HG03439 (cell line): ENCODE data around the gene GLA.

Source experiments
- ATAC-seq: cut with Tn5 transposase; IDR thresholded peaks from one replicate; pipeline ENCODE4 v1.9.1; 2021; ENCODE audit warnings: mild to moderate bottlenecking, moderate library complexity; ENCODE audit not compliant: unreplicated experiment

The GLA gene

DNA sequence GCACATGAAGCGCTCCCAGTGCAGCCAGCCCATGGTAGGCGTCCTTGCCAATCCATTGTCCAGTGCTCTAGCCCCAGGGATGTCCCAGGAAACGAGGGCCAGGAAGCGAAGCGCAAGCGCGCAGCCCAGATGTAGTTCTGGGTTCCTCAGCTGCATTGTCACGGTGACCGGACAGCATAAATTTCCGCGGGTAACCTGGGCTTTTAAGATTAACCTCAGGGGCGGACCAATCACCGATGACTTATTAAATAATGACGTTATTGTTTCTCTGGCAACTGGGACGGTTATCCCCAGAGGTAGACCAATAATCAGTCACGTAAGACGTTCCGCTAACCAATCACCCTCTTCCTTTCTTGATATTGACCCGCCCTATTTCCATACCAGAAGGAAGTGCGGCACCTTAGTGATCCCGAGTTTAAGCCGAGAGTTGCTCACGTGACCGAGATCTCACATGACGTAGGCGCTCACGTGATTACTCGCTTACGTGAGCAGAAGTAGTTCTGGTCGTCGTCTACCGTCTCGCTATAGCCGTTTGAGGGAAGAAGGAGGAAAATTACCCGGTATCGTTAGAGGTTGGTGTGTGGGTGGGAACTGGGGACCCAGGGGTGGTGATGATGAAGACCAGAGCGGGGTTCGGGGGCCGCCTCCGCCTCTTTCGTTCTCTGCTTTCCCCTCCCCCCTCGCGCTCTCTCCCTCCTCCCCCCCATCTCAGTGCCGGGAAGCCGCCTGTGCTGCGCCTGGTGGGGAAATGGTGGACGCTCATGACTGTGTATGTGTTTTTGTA lies at the start of gene GLA, which contains the start of gene HNRNPH2:
GLA (minus strand) TSS at position 178 of the 784 bp plus-strand sequence; CDS start at position 156, 22 bp downstream.
HNRNPH2 (plus strand) TSS at position 475 of the 784 bp plus-strand sequence. CDS start 3,767 bp downstream, outside the sequence.
- peak; percentile 95 for ATAC-seq

DNA sequence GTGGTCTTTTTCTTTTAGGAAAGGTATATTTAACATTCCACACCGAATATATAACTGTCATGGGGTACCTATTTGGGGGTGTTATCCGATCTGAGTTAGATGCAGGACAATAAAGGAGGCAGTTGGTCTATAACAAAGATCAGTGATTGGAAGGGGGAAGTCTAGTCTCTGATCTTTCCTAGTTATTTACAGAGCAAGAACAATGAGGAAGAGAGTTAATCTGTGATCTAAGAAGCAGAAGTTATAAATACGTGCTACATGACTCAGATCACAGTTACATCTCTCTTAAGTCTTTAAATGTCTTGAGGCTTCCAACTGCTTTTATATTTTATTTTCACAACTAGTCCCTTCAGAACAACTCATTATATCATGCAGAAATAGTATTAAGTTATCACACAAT lies 44.3 kb upstream of the GLA start:
- ATAC-seq = no peak

DNA sequence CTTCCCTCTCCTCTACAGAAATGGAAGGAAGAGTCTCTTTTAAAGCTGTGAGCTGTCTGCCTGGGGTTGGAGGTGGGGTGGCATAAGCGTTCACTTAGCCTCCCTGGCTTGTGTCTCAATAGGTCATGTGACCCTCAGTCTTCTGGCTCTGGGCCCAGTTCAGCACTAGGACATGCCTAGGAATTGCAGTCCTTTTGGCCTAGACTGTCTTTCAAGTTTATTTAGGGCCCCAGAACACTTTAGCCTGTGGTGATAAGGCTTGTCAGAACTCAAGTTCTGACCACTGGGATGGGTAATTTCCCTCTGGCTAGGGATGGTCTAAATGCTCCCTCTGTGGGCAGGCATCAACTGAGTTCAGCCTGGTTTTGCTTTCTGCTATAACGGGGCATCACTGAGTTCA lies 43.2 kb upstream of the GLA start:
- no peak for ATAC-seq

DNA sequence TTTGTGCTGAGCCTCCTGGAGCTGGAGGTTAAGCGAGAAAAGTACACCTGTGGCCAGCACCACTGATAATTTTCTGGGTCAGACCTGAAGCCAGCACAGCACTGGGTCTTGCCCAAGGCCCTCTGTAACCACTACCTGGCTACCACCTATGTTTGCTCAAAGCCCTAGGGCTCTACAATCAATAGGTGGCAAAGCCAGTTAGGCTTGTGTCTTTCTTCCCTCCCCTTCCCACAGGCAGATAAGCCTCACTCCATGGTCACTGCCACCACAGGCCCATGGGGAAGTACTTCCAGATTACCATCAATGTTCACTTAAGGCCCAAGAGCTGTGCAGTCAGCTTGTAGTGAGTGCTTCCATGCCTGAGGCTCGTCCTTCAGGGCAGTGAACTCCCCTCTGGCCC lies 42.4 kb upstream of the GLA start:
- no peak for ATAC-seq

DNA sequence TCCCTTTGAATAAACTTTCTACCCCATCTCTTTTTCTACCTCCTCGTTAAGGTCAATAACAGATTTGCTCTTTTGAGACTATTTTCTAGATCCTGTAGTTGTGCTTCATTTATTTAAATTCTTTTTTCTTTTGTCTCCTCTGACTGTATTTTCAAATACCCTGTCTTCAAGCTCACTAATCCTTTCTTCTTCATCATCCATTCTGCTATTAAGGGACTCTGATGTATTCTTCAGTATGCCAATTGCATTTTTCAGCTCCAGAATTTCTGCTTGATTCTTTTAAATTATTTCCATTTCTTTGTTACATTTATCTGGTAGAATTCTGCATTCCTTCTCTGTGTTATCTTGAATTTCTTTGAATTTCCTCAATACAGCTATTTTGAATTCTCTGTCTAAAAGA lies 41.6 kb upstream of the GLA start:
- ATAC-seq = no peak

DNA sequence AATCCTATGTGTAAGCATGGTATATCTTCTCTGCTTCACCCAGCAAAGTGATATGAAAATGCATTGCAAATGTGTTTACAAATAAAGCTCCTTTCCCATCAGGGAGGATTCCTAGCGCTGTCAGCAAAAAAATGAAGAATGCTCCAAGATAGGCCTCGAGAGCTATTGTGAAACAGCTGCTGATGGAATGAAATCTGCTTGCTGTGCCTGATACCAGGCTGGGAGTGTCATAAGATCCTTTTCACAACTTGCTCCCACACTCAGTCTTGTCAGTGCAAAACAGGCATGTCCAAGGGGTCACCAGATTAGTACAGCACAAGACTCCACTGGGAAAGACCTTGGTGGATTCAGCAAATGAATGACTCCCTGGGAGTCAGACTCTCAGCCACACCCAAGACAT lies 34.4 kb upstream of the GLA start:
- no peak for ATAC-seq

DNA sequence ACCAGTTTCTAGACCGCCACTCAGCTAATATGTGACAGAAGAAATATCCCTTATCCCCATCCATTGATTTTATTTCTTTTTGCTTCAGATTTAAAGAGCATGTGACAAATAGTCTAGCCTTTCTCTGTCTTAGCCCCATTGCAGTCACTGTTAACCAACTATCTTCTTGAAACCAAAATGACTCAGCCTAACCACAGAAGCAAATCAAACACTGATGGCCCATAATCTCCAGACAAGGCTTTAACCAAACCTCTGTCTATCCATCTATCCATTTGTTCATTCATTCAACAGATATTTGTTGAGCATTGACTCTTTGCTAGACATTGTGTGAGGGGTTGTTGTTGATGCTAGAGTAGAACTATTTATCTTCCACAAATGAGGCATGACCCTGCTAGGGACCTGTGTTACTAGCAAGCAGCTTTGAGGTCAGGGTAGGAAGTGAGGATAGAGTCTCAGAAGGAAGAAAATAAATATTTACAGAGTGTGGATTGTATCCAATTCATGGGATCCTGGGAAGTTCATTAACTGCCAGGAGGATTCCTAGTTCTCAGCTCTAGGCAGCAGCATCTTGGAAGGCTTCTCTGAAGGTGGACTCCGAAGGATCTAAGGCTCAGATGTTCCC lies 22.8 kb upstream of the GLA start:
- no peak for ATAC-seq

DNA sequence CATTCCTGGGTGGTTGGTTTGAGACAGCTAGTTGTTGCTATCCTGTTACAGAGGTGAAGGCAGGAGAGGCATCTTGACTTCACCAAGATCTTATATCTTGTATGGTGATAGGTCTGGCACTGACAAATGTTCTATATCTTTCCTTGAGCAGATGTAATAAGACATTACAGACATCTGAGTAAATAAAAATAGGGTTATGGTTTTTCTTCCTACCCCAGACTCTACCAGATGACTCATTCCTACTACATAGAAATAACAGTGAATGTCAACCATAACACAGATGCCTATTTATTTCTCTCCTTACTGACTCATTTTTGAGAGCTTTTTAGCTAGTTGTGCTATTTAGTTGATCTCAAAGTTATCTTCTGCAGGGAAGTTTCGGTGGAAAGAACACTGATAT lies 22.2 kb upstream of the GLA start:
- no peak for ATAC-seq

DNA sequence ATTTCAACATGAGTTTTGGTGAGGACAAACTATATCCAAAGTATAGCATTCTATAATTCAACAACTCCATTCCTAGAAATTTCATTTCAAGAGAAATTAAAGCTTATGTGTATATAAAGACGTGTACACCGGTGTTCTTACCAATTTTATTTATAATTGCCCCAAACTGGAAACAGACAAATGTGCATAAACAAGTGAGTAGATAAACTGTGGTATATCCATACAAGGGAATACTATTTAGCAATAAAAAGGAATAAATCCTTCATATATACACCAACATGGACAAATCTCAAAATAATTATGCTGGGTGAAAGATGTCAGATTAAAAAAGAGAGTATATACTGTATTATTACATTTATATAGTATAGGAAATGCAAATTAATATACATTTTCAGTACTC lies 20.2 kb upstream of the GLA start:
- no peak for ATAC-seq

DNA sequence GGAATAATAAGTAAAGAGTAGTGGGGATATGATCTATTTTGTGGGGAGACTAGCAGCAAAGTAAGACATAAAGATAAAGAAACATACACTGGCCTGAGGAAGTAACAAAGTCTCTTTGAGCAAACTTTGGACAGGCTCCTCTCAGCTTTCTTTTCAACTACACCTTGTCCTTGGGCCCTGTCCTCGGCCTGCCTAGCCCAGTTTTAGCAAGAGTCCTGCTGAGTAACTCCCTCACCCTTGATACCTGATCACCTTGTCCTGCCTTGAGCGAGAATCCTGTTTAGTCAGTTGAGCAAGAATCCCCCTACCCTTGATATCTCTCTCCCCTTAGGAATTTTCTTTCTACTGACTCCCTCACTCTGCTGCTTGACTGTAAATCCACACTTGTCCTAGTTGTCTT lies 11.8 kb upstream of the GLA start:
- no peak for ATAC-seq

DNA sequence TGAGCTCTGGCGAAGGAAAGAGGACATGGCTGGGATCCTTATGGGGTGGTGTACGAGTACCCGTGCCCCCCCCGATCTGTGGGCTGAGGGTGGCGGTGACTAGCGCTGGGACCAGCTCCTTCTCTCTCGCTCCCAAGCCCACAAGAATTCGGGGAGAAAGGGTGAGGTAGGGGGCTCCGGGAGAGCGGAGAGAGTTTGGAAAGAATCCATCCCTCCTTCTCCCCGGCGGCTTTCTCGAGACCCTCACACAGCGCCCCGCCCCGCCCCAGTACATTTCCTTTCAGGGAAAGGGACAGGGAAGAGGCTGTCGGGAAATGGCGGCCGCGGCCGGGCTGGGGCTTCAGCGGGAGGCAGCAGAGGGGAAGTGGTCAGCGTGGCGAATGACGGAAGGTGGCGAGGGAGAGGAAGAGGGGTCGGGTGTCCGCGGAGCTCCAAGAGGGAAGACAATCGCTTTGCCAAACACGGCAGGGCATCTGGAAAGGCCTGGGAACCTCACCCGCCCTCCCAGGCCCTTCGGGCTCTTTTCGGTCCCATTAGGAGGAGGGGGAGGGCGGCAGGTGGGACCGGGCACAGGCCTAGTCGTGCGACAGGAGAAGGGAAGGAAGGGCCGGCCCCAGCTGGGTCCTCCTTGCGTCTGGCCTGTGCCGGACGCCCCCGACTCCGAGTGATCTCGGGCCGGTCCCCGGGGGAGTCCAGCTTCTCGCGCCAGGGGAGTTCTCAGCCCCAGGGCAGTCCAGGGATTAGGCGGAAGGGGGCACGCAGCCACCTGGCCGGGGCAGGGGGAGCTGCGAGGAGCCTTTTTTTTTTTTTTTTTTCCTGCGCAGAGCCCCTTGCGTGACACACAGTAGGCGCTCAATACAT lies 10.5 kb upstream of the GLA start:
- no peak for ATAC-seq

DNA sequence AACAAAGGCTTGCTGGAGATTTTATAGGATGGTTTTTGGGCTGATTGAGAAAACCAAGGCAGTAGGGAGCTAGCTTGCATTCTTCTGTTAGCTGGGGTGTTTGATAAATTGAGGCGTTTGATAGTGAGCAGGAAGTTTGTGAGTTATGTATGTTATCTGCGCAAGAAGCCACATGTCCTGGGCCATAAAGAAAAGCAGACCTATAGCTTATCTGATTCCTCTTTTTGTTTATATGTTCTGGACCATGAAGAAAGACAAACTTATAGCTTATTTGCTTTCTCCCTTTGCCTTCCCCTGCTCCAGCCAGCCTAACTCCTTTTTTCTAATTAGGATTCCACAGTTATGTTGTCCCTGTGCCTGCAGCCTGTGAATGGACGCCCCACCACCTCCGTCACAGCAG lies 9.5 kb upstream of the GLA start:
- no peak for ATAC-seq

DNA sequence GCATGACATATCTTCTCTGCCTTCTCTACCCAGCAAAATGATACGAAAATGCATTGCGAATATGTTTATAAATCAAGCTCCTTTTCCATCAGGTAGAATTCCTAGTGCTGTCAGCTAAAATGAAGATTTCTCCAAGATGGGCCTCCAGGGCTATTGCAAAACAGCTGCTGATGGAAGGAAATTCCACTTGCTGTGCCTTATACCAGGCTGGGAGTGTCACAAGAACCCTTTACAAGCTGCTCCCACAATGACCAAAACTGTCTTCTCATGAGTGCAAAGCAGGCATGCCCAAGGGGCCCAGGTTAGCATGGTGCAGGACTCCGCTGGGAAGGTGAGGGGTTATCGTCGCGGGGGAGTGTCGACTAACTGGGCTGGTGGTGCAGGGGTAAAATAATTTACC lies 9.0 kb upstream of the GLA start:
- no peak for ATAC-seq

DNA sequence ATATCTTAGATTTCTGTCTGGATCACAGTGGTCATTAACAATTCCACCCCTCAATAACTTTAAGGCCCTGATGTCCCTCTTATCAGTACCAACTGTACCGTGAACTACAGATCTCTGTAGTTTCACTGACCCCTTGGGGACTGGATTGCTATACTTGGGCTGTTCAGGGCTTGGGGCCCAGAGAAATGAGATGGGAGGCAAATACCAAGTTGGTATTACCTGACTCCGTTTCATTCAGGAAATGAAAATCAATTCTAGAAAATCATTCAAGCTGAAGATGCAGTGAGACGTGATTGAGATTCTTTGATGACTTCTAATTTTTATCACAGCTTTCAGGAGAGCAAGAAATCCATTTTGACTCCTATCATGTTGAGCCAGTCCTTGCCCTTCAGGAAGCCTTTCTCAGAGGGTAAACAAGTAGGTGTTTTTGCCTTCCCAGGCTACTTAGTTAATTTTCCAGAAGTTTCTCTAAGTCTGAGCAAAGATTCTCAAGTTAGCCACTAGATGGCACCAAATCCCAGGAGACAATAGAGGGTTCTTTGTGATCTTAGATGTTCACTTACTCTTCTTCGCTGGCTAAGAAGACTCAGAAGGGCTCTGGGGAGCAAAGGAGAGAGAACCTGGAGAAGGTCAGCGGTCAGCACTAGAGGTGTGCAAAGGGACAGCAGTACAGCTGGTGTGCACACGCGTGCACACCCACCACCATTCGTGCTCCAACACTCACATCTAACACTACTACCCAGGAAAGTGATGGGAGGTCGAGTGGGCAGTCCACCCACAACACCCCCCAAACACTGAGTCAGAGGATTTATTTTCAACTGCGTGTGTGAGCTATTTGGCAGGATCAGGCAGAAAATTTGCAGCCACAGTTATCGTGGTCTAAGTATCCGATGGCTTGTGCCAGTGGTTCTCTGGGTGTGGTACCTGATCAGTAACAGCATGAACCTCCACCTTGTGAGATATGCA lies 7.7 kb upstream of the GLA start:
- peak; percentile 72 for ATAC-seq

DNA sequence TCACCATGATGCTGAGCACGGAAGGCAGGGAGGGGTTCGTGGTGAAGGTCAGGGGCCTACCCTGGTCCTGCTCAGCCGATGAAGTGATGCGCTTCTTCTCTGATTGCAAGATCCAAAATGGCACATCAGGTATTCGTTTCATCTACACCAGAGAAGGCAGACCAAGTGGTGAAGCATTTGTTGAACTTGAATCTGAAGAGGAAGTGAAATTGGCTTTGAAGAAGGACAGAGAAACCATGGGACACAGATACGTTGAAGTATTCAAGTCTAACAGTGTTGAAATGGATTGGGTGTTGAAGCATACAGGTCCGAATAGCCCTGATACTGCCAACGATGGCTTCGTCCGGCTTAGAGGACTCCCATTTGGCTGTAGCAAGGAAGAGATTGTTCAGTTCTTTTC lies 4.3 kb upstream of the GLA start:
- no peak for ATAC-seq

DNA sequence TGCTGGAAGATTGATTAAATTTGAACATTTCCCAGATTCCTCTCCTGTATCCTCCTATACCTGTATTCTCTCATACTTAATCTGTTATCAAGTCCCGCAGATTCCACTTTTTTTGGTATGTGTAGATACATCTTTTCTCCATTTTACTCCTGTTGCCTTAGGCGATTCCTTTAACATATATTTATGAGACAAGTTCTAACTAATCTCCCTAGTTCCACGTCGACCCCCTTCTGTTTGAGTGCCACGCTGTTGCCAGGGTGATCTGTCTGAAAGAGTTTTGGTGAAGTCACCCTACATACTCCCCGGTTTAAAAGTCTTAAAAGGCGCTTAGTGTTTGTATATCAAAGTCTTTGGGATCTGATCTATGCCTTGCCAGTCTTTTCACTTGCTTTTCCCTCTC lies 2.7 kb upstream of the GLA start:
- no peak for ATAC-seq

DNA sequence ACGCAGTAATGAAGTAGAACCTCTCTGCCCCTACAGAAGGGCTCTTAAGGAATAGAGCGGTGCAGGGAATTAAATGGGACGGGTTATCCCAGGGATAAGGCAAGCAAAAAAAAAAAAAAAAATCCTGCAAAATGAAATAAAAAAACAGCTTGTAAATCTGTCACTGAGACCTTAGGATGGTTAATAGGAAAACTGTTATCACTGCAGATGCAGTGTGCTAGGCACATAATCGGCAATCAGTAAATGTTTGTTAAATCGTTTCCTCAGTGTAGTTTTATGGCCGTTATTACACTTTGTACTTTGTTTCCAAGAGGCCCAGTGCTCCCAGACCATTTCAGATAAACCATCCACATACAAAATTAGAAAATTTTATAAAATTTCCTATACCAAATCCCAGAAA lies 1.3 kb upstream of the GLA start:
- ATAC-seq = no peak

DNA sequence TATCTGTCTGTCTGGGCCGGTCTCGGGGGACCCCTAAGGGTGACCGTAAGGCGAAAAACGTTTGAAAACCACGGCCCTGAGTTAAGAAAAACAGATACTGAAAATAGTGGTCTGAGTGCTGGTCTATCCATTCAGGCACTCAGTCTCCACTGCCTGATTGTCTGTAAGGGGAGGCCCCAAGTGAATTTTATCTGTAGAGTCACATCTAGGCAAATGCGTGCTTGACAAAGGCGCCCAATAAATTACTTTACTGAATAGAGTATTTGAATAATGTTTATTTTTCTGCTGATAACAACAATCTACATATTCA lies 762 bp upstream of the GLA start:
- ATAC-seq = peak; percentile 26

DNA sequence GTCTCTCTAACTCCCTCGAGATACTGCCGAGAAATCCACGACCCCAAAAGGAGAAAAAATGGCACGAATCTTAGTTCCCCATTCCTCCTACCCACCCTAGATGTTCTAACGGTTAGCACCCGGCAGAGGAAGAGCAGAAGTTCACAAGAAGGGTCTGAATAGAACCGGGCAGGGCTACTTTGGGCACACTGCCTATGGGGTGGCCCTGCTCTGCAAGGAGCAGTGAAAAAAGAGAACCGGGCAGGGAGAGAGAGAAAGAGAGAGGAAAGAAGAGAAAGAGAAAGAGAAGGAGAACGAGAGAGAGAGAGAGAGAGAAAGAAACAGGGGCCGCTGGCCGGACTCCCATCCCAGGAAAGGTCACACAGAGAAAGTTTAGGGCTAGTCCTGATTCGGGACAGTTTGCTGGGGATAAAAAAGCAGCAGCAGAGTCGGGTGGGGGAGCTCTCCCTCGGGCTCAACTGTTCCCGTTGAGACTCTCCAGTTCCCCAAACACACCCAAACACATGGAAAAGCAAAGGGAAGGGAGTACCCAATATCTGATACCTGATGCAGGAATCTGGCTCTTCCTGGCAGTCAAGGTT lies 468 bp downstream of the GLA start:
- peak; percentile 1 for ATAC-seq

DNA sequence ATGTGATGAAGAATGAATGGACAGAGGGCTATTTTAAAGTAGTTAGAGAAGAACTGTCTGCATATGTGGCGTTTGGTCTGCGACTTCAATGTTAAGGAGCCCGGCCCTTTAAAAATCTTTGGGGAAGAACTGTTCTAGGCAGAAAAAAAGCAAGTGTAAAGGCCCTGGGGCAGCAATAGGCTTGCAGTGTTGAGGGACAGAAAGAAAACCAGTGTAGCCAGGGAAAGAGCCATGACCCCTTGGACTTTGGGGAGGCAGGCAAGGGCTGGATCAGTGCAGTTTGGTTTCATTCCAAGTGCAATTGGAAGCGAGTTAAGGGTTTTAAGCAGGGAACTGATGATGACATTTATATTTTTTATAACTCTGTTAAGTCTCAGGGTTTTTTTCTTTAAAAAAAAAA lies 7.9 kb downstream of the GLA start:
- ATAC-seq = no peak
